GM21737 (cell line): ENCODE data around the gene NRXN3.

Experiments
- ATAC-seq: cut with Tn5 transposase; IDR thresholded peaks from one replicate; pipeline ENCODE4 v1.9.1; 2021; ENCODE audit warnings: mild to moderate bottlenecking, moderate library complexity; ENCODE audit not compliant: unreplicated experiment

The NRXN3 gene

GRCh38 chr14:79487632-79488031 is 1317.5 kb downstream of the NRXN3 start:
- ATAC-seq, result no peak

GRCh38 chr14:79491161-79491560 is 1321.0 kb downstream of the NRXN3 start:
- ATAC-seq, result no peak

- no peak for ATAC-seq
These were observed 1323.0 kb downstream of the NRXN3 start for GRCh38 chr14:79493081-79493645.

GRCh38 chr14:79496701-79497100 is 1326.5 kb downstream of the NRXN3 start:
- no peak for ATAC-seq

GRCh38 chr14:79500489-79500888 is 1330.3 kb downstream of the NRXN3 start:
- no peak for ATAC-seq

- no peak for ATAC-seq
These were observed 1332.1 kb downstream of the NRXN3 start for GRCh38 chr14:79502136-79502750.

- ATAC-seq, result no peak
These were observed 1332.6 kb downstream of the NRXN3 start for GRCh38 chr14:79502751-79503148.

- no peak for ATAC-seq
These were observed 1340.5 kb downstream of the NRXN3 start for GRCh38 chr14:79510659-79511058.

- no peak for ATAC-seq
These were observed 1341.0 kb downstream of the NRXN3 start for GRCh38 chr14:79511146-79511545.

- no peak for ATAC-seq
These were observed 1343.3 kb downstream of the NRXN3 start for GRCh38 chr14:79513446-79513845.

GRCh38 chr14:79514700-79515099 is 1344.5 kb downstream of the NRXN3 start:
- no peak for ATAC-seq

- ATAC-seq, result no peak
These were observed 1345.0 kb downstream of the NRXN3 start for GRCh38 chr14:79515158-79515557.

- ATAC-seq, result no peak
These were observed 1345.8 kb downstream of the NRXN3 start for GRCh38 chr14:79516009-79516408.

GRCh38 chr14:79525416-79525815 is 1355.2 kb downstream of the NRXN3 start:
- no peak for ATAC-seq

- no peak for ATAC-seq
These were observed 1358.7 kb downstream of the NRXN3 start for GRCh38 chr14:79528828-79529416.

GRCh38 chr14:79530555-79530954 is 1360.4 kb downstream of the NRXN3 start:
- no peak for ATAC-seq

GRCh38 chr14:79534703-79535353 is 1364.7 kb downstream of the NRXN3 start:
- ATAC-seq, result no peak

- ATAC-seq, result no peak
These were observed 1370.2 kb downstream of the NRXN3 start for GRCh38 chr14:79540394-79540793.

GRCh38 chr14:79542121-79542520 is 1371.9 kb downstream of the NRXN3 start:
- ATAC-seq, result no peak

GRCh38 chr14:79543348-79543747 is 1373.2 kb downstream of the NRXN3 start:
- no peak for ATAC-seq

GRCh38 chr14:79543967-79544697 is 1374.0 kb downstream of the NRXN3 start:
- ATAC-seq, result no peak
